MG63 (cell line): Measurements from ENCODE around the gene RNF26. TPM values are rescaled to one million over a fixed set of nuclear protein-coding genes. Genes with fewer than 3 reads are reported as not detected.

Experiments
- DNase-seq: peaks from one replicate; pipeline ENCODE4 v3.0.0-alpha.2; 2020
- H3K27me3 ChIP-seq: fragments of 250-450 bp; sonication (Bioruptor Pico); 2 replicates; pipeline ENCODE4 v1.5.1; 2020; ENCODE audit warnings: mild to moderate bottlenecking, moderate library complexity
- H3K36me3 ChIP-seq: fragments of 250-450 bp; sonication (Bioruptor Pico); 2 replicates; pipeline ENCODE4 v1.5.1; 2020; ENCODE audit warnings: mild to moderate bottlenecking, moderate library complexity
- H3K4me3 ChIP-seq: fragments of 250-450 bp; sonication (Bioruptor Pico); 2 replicates; pipeline ENCODE4 v1.5.1; 2020; ENCODE audit warnings: mild to moderate bottlenecking, moderate library complexity
- H3K9me3 ChIP-seq: fragments of 250-450 bp; sonication (Bioruptor Pico); 2 replicates; pipeline ENCODE4 v1.5.1; 2020; ENCODE audit warnings: mild to moderate bottlenecking, moderate library complexity
- total RNA-seq: library from RNA; depleted of rRNA; stranded (reverse); fragments of >200 nt; shearing (Covaris generic); gene quantifications from 2 replicates; pipeline ENCODE4 v1.2.3, GENCODE V29; 2014; ENCODE audit warnings: low replicate concordance

Gene RNF26
- total RNA-seq, 1 experiment from 2014 or later = 23.3 TPM

GRCh38 chr11:119322921-119323531, 11.3 kb upstream of the RNF26 start:
- DNase-seq = no peak
- Histone ChIP-seq H3K4me3 (no peak overlapping the region), H3K36me3 (no peaks in the 10 kb centered on the region), H3K27me3 (no peaks in the 10 kb centered on the region), H3K9me3 (no peaks in the 10 kb centered on the region)

GRCh38 chr11:119323532-119324033, 10.7 kb upstream of the RNF26 start:
- Histone ChIP-seq H3K9me3 (no peaks in the 10 kb centered on the region), H3K27me3 (no peaks in the 10 kb centered on the region), H3K36me3 (no peaks in the 10 kb centered on the region), H3K4me3 (no peak overlapping the region)
- peak; percentile 48 for DNase-seq

- no peaks in the 10 kb centered on the region for H3K36me3 ChIP-seq
- no peak for DNase-seq
Observed at GRCh38 chr11:119324189-119324588, 10.1 kb upstream of the RNF26 start.

GRCh38 chr11:119329320-119329719, 5.0 kb upstream of the RNF26 start:
- no peak overlapping the region for H3K4me3 ChIP-seq
- H3K9me3 ChIP-seq = no peaks in the 10 kb centered on the region
- H3K27me3 ChIP-seq = no peaks in the 10 kb centered on the region
- no peak for DNase-seq
- no peaks in the 10 kb centered on the region for H3K36me3 ChIP-seq

More at GRCh38 chr11:119324189-119324588, 10.1 kb upstream of the RNF26 start:
- no peaks in the 10 kb centered on the region for H3K9me3 ChIP-seq
- no peak overlapping the region for H3K4me3 ChIP-seq
- no peaks in the 10 kb centered on the region for H3K27me3 ChIP-seq

GRCh38 chr11:119330237-119330636, 4.1 kb upstream of the RNF26 start:
- Histone ChIP-seq H3K9me3 (no peaks in the 10 kb centered on the region), H3K36me3 (peaks cover 3% of the 10 kb centered on the region; the same call in 1 of the 2 replicates), H3K4me3 (no peak overlapping the region), H3K27me3 (no peaks in the 10 kb centered on the region)
- no peak for DNase-seq

- DNase-seq = no peak
- Histone ChIP-seq H3K27me3 (no peaks in the 10 kb centered on the region), H3K9me3 (no peaks in the 10 kb centered on the region), H3K4me3 (no peak overlapping the region), H3K36me3 (peaks cover 23% of the 10 kb centered on the region)
Observed at GRCh38 chr11:119332111-119332765, 2.1 kb upstream of the RNF26 start.

- Histone ChIP-seq H3K4me3 (peak overlapping the region; percentile 87), H3K27me3 (no peaks in the 10 kb centered on the region), H3K9me3 (no peaks in the 10 kb centered on the region), H3K36me3 (peaks cover 28% of the 10 kb centered on the region)
- DNase-seq = no peak
Observed at GRCh38 chr11:119335091-119335654, 846 bp downstream of the RNF26 start.

- H3K4me3 ChIP-seq = peak overlapping the region; percentile 87
- peaks cover 28% of the 10 kb centered on the region for H3K36me3 ChIP-seq
- no peaks in the 10 kb centered on the region for H3K9me3 ChIP-seq
- DNase-seq = peak; percentile 44
- H3K27me3 ChIP-seq = no peaks in the 10 kb centered on the region
Observed at GRCh38 chr11:119335655-119336543, 1.6 kb downstream of the RNF26 start.

- DNase-seq = no peak
- Histone ChIP-seq H3K36me3 (peaks cover 28% of the 10 kb centered on the region), H3K9me3 (no peaks in the 10 kb centered on the region), H3K27me3 (no peaks in the 10 kb centered on the region), H3K4me3 (peak overlapping the region; percentile 17)
Observed at GRCh38 chr11:119336744-119337469, 2.6 kb downstream of the RNF26 start.

GRCh38 chr11:119337581-119338317, 3.4 kb downstream of the RNF26 start:
- Histone ChIP-seq H3K36me3 (peaks cover 28% of the 10 kb centered on the region), H3K27me3 (no peaks in the 10 kb centered on the region), H3K4me3 (peak overlapping the region; percentile 17), H3K9me3 (no peaks in the 10 kb centered on the region)
- peak; percentile 76 for DNase-seq

GRCh38 chr11:119338318-119338890, 4.1 kb downstream of the RNF26 start:
- Histone ChIP-seq H3K4me3 (0 out of 2 replicates have a peak overlapping the region, but pooled peaks have one; percentile 17), H3K36me3 (peaks cover 28% of the 10 kb centered on the region), H3K9me3 (no peaks in the 10 kb centered on the region), H3K27me3 (no peaks in the 10 kb centered on the region)
- peak; percentile 67 for DNase-seq

GRCh38 chr11:119338965-119339588, 4.8 kb downstream of the RNF26 start:
- H3K27me3 ChIP-seq = no peaks in the 10 kb centered on the region
- DNase-seq = no peak
- H3K9me3 ChIP-seq = no peaks in the 10 kb centered on the region
- no peak overlapping the region for H3K4me3 ChIP-seq
- H3K36me3 ChIP-seq = peaks cover 28% of the 10 kb centered on the region

- no peak overlapping the region for H3K4me3 ChIP-seq
- no peaks in the 10 kb centered on the region for H3K9me3 ChIP-seq
- no peaks in the 10 kb centered on the region for H3K27me3 ChIP-seq
- H3K36me3 ChIP-seq = peaks cover 28% of the 10 kb centered on the region
- DNase-seq = peak; percentile 42
Observed at GRCh38 chr11:119339589-119340334, 5.4 kb downstream of the RNF26 start.
